Measurements from ENCODE around the gene HNRNPF.

HNRNPF gene

GRCh38 chr10:43336061-43336460 lies 72.9 kb downstream of the HNRNPF start:
- intact Hi-C loops (cut with micrococcal nuclease), result no loop called here
- Mint-ChIP-seq H3K27ac (no peak overlapping the region), H3K9me3 (no peaks in the 10 kb centered on the region), H3K4me1 (ENCODE audit: low read depth) (peaks cover 49% of the 10 kb centered on the region), H3K4me3 (no peak overlapping the region), H3K36me3 (ENCODE audit: low read depth) (no peaks in the 10 kb centered on the region), H3K27me3 (peaks cover 17% of the 10 kb centered on the region)

Measured in dendritic cell treated with granulocyte-macrophage colony-stimulating factor and Interleukin-4, amounts not matched to agents 40 ng/mL and 50 ng/mL, for 4 days (primary cell).